VCaP (cell line): ENCODE measurements around the gene PPM1F.

Experiments used
- H3K27ac ChIP-seq: fragments of 450-650 bp; 2 replicates; pipeline ENCODE4 v1.5.1; 2017
- CTCF ChIP-seq: fragments of 450-650 bp; conservative IDR thresholded peaks from 2 replicates; pipeline ENCODE4 v1.5.1; 2017; ENCODE audit warnings: mild to moderate bottlenecking, moderate library complexity

PPM1F gene

GRCh38 chr22:21936151-21936775 lies 16.4 kb downstream of the PPM1F start:
- no peak for TF ChIP-seq CTCF
- peak overlapping the region; percentile 97 for H3K27ac ChIP-seq

GRCh38 chr22:21933910-21934309 lies 18.7 kb downstream of the PPM1F start:
- H3K27ac ChIP-seq = no peak overlapping the region
- no peak for TF ChIP-seq CTCF

GRCh38 chr22:21933413-21933812 lies 19.2 kb downstream of the PPM1F start:
- TF ChIP-seq CTCF = no peak
- H3K27ac ChIP-seq = no peak overlapping the region

- no peak for TF ChIP-seq CTCF
- H3K27ac ChIP-seq = no peak overlapping the region
Observed at GRCh38 chr22:21932347-21932746, 20.3 kb downstream of the PPM1F start.

GRCh38 chr22:21931056-21931455 lies 21.6 kb downstream of the PPM1F start:
- H3K27ac ChIP-seq = peak overlapping the region; percentile 4; the same call in 1 of the 2 replicates
- TF ChIP-seq CTCF = no peak

GRCh38 chr22:21929253-21929652 lies 23.4 kb downstream of the PPM1F start:
- H3K27ac ChIP-seq = peak overlapping the region; percentile 19; the same call in 1 of the 2 replicates
- no peak for TF ChIP-seq CTCF

- TF ChIP-seq CTCF = no peak
- no peak overlapping the region for H3K27ac ChIP-seq
Observed at GRCh38 chr22:21928048-21928447, 24.6 kb downstream of the PPM1F start.
